Measurements from ENCODE around the gene SGSM2.

SGSM2 gene

DNA sequence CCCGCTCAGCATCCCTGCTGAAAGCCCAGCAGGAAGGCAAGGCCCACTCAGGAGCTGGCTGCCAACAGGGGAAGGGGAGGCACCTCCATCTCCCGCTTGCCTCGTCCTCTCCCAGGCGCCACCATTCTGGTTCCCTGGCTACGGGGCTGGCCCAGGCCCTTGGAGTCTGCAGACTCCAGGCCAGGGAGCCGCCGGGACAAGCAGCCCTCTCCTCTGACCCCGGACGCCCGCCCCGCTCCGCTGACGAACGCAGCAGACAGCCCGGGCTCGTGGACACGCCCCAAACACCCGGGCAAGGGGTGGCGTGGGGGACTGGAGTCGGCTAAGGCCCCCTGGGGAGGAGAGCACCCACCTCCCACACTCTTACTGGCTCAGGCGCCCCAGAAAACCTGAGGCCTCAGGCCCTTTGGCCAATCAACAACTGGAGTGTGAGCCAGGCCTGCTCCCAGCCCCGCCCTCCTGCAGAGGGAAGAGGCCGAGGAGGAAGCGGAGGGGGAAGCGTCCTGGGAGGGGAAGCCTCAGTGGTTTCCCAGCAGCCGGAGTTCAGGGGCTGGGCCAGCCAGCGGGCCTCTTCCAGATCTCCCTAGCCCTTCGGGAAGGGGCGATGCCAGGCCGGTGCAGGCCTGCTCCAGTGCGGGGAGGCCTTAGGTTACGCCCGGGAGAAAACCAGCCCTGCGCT, 59.4 kb downstream of the SGSM2 start:
- in situ Hi-C loops (cut with HindIII; ENCODE audit: low sequenced_read_pairs): no loop called here
- peak; percentile 98 for DNase-seq (ENCODE audit: low read depth, low spot score)
- TF ChIP-seq, protein P1, sequence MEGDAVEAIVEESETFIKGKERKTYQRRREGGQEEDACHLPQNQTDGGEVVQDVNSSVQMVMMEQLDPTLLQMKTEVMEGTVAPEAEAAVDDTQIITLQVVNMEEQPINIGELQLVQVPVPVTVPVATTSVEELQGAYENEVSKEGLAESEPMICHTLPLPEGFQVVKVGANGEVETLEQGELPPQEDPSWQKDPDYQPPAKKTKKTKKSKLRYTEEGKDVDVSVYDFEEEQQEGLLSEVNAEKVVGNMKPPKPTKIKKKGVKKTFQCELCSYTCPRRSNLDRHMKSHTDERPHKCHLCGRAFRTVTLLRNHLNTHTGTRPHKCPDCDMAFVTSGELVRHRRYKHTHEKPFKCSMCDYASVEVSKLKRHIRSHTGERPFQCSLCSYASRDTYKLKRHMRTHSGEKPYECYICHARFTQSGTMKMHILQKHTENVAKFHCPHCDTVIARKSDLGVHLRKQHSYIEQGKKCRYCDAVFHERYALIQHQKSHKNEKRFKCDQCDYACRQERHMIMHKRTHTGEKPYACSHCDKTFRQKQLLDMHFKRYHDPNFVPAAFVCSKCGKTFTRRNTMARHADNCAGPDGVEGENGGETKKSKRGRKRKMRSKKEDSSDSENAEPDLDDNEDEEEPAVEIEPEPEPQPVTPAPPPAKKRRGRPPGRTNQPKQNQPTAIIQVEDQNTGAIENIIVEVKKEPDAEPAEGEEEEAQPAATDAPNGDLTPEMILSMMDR (IDR thresholded peaks at IDR 0.05; ENCODE audit: low read depth, low read length): no peak
- H3K4me3 ChIP-seq (ENCODE audit: low read depth, low read length): peak overlapping the region; percentile 17

DNA sequence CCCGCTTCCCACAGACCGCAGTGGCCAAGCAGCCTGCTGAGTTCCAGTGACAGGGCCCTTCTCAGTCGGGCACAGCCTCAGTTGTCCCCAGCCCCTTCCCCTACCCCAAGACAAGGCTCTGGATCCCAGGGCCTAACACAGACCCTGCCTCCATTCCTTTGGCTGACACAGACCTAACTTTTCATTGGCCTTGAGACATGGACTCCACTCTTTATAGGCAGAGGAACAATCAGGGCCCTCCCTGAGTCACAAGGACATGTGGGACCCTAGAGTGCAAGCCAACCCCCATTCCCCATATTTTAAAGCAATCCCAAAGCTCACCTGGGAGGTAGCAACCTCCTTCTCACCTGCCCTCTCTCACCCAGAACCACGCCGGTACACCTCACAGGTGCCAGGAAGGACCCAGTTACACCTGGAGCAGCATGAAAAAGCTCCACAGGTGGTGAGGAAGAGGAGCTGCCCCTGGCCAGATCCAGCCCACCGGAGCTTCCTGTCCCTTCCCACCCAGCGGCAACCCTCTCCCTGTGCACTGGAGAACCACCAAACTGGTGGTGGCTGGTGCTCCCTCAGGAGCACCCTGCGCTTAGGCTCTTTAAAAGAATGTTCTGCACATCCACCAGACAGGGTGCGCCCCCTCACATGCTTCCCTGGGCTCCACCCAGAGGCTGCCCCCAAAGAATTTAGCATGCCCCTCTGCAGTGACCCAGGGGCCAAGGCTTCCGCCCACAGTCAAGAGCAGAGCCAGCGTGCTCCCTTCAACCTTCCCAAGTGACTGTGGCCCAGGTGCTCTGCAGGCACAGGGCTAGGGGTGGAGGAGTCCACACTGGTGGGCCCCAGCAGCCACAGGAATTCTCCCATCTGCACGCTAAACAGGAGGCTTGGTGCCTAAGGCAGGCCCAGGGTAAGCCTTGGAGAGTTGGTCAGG, 60.2 kb downstream of the SGSM2 start:
- TF ChIP-seq, protein P1 (IDR thresholded peaks at IDR 0.05; ENCODE audit: low read depth, low read length): no peak
- DNase-seq (ENCODE audit: low read depth, low spot score): no peak
- H3K4me3 ChIP-seq (ENCODE audit: low read depth, low read length): no peak overlapping the region
- in situ Hi-C loops (cut with HindIII; ENCODE audit: low sequenced_read_pairs): no loop called here

DNA sequence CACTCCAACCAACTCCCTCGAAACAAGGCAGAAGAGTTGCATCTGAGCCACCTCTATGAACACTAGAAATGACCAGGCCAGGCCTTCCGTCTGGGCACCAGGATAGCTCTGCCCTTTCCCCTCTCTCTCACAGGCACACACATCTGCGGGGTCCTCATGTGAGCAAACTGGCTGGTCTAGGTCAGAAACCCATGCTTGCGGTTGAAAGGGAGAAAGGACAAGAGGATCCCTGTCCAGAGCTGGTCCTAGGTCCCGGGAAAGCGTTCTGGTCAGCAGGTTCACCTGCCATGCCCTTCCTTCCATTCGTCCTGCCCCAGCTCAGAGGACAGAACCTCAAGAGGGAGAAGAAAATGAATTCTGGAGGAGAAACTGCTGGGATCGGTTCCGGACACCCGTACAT, 60.9 kb downstream of the SGSM2 start:
- TF ChIP-seq, protein P1 (IDR thresholded peaks at IDR 0.05; ENCODE audit: low read depth, low read length): no peak
- in situ Hi-C loops (cut with HindIII; ENCODE audit: low sequenced_read_pairs): no loop called here
- DNase-seq (ENCODE audit: low read depth, low spot score): no peak
- H3K4me3 ChIP-seq (ENCODE audit: low read depth, low read length): peak overlapping the region; percentile 23

DNA sequence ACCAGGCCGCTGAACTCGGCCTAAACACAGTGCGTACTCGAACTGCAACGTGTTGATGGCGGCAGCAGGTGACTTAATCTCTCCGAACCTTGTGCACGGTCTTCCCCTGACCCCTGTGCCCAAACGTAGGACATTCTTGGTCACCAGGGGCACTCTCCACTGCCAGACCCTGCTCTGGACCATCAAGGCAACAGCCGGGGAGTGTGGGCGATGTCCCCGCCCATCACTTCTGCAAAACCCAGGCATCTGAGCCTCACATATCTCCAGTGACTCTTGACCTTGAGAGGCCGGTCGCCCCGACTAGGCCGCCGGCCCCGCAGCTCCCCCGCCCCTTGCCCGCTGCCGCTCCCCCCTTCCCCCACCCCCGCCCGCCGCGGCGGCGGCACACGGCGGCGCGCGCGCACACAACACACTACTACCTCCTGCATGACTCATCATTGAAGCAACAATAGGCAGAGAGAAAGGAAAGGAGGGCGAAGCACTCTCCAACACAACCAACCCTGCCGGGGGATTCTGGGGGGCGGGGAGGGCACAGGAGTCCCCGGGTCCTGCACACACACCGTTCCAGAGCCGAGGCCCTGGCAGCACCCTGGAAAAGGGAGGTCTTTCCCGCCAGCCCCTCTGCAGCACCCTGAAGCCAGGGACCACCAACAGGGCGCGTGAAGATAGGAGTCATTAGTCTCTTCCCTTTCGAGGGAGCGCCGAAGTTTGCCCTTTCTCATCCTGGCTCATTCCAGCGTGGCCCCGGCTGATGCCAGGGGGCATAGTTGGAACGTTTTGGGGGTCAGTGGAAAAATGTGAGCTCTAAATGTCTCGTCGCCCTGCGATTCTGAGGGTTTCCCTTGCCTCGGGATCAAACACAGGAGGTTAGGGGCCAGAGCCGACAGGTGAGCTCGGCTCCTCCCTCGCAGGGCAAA, 61.6 kb downstream of the SGSM2 start:
- TF ChIP-seq, protein P1 (IDR thresholded peaks at IDR 0.05; ENCODE audit: low read depth, low read length): no peak
- in situ Hi-C loops (cut with HindIII; ENCODE audit: low sequenced_read_pairs): no loop called here
- peak overlapping the region; percentile 98 for H3K4me3 ChIP-seq (ENCODE audit: low read depth, low read length)
- peak; percentile 79 for DNase-seq (ENCODE audit: low read depth, low spot score)

DNA sequence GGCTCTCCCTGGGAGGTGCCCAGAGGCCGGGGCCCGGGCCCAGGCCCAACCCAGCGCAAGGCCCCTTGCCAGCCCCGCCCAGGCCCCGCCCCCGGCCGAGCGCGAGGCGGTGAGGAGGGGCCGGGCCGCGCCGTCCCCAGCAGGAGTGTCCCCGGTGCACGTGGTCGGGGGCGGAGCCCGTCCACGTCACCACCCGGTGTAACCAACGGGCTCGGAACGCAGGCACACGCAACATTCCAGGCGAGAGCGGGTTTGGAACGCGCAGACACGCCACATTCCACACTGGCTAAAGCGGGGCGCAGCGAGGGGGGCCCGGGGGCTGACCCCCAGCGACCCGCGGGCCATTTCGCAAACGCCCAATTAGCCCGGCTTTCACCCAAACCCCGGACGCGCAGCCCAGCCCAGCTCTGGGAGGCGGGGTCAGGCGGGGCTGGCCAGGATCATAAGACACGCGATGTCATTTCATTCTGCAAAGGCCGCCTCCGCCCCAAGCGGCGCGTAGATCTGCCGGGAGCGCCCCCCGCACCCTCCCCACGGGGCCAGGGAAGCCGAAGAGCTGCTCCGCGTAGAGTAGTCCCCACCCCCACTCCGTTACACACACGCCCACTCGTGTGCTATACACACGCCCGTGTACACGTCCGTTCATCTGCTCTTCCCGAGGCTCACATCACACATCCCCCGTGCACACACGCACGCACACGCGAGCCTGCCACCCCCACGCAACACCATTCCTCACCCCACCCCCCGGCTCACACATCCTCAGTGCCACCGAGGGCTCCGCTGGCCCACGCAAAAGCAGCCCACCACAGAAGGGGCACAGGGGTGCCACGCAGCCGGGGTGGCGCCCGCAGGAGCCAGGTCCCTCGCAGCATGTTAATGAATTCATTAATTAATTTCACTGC, 62.5 kb downstream of the SGSM2 start:
- TF ChIP-seq, protein P1 (IDR thresholded peaks at IDR 0.05; ENCODE audit: low read depth, low read length): no peak
- DNase-seq (ENCODE audit: low read depth, low spot score): peak; percentile 96
- H3K4me3 ChIP-seq (ENCODE audit: low read depth, low read length): peak overlapping the region; percentile 98
- in situ Hi-C loops (cut with HindIII; ENCODE audit: low sequenced_read_pairs): no loop called here

All from astrocyte of the spinal cord (primary cell).